ENCODE measurements around the gene ATXN1. TPM values are rescaled to one million over a fixed set of nuclear protein-coding genes. Genes with fewer than 3 reads are reported as not detected.

The ATXN1 gene
- total and polyA plus RNA-seq, 2 experiments from 2014 or later = 4.8 to 9.1 TPM

DNA sequence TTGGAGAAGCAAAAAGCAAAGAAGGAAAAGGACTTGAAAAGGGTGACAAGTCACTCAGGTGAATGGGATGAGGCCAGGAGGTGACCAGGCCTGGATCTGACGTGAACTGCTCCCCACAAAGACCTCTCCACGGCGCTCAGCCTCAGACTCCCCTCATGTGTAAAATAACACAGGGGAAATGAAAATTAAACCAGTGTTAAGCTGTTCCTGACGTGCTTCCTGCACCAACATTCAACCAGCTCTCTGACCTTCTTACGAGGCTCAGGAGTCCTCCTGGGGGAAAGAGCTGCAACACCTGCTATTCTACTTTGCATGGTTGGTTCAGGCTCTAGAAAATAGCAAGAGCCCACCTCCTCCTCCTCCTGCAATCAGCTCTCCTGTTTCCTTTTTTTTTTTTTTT, 256.7 kb downstream of the ATXN1 start:
- no peak overlapping the region for H3K4me2 ChIP-seq

More for the DNA sequence above, 256.7 kb downstream of the ATXN1 start:
- Histone ChIP-seq H3K27me3 (ENCODE audit: insufficient read depth) (no peaks in the 10 kb centered on the region), H3K4me1 (ENCODE audit: insufficient read depth) (no peaks in the 10 kb centered on the region), H3K9me2 (ENCODE audit: insufficient read depth) (no peaks in the 10 kb centered on the region), H4K20me1 (replicated peaks; ENCODE audit: insufficient read depth) (no peaks in the 10 kb centered on the region; the same call in 1 of the 2 replicates), H2AFZ (no peak overlapping the region), H3K4me3 (no peak overlapping the region), H3K36me3 (ENCODE audit: insufficient read depth) (no peaks in the 10 kb centered on the region), H3K27ac (ENCODE audit: low read depth) (no peak overlapping the region), H3F3A (replicated peaks; ENCODE audit: low read depth) (no peaks in the 10 kb centered on the region), H3K79me2 (replicated peaks; ENCODE audit: insufficient read depth) (no peaks in the 10 kb centered on the region)
- no peak for ATAC-seq
- H3K27me3 Mint-ChIP-seq (ENCODE audit: insufficient read depth, low read depth, poor library complexity) = peaks cover 6% of the 10 kb centered on the region
- DNase-seq (ENCODE audit: low spot score) = no peak
- H3K27ac Mint-ChIP-seq = peak overlapping the region; percentile 85; the same call in 1 of the 2 replicates
- no peak overlapping the region for H3K4me3 Mint-ChIP-seq
- peaks cover 6% of the 10 kb centered on the region for H3K4me1 Mint-ChIP-seq
- no peaks in the 10 kb centered on the region for H3K9me3 Mint-ChIP-seq
- no peak for TF ChIP-seq NANOG (IDR thresholded peaks at IDR 0.05; ENCODE audit: borderline replicate concordance)
- no peak for TF ChIP-seq EZH2phosphoT487 (IDR thresholded peaks at IDR 0.05; ENCODE audit: unreplicated experiment)
- TF ChIP-seq, protein P1, sequence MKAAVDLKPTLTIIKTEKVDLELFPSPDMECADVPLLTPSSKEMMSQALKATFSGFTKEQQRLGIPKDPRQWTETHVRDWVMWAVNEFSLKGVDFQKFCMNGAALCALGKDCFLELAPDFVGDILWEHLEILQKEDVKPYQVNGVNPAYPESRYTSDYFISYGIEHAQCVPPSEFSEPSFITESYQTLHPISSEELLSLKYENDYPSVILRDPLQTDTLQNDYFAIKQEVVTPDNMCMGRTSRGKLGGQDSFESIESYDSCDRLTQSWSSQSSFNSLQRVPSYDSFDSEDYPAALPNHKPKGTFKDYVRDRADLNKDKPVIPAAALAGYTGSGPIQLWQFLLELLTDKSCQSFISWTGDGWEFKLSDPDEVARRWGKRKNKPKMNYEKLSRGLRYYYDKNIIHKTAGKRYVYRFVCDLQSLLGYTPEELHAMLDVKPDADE (IDR thresholded peaks at IDR 0.05) = no peak
- no peak for TF ChIP-seq STAT1 (IDR thresholded peaks at IDR 0.05; ENCODE audit: unreplicated experiment)
- no peak for TF ChIP-seq EZH2 (IDR thresholded peaks at IDR 0.05; ENCODE audit: low read depth, unreplicated experiment)
- TF ChIP-seq, protein P2, sequence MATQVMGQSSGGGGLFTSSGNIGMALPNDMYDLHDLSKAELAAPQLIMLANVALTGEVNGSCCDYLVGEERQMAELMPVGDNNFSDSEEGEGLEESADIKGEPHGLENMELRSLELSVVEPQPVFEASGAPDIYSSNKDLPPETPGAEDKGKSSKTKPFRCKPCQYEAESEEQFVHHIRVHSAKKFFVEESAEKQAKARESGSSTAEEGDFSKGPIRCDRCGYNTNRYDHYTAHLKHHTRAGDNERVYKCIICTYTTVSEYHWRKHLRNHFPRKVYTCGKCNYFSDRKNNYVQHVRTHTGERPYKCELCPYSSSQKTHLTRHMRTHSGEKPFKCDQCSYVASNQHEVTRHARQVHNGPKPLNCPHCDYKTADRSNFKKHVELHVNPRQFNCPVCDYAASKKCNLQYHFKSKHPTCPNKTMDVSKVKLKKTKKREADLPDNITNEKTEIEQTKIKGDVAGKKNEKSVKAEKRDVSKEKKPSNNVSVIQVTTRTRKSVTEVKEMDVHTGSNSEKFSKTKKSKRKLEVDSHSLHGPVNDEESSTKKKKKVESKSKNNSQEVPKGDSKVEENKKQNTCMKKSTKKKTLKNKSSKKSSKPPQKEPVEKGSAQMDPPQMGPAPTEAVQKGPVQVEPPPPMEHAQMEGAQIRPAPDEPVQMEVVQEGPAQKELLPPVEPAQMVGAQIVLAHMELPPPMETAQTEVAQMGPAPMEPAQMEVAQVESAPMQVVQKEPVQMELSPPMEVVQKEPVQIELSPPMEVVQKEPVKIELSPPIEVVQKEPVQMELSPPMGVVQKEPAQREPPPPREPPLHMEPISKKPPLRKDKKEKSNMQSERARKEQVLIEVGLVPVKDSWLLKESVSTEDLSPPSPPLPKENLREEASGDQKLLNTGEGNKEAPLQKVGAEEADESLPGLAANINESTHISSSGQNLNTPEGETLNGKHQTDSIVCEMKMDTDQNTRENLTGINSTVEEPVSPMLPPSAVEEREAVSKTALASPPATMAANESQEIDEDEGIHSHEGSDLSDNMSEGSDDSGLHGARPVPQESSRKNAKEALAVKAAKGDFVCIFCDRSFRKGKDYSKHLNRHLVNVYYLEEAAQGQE (IDR thresholded peaks at IDR 0.05; ENCODE audit: unreplicated experiment) = no peak
- no peak for TF ChIP-seq ZNF331 (CRISPR knock-in tag; IDR thresholded peaks at IDR 0.05; ENCODE audit: low read depth)
- no peak for TF ChIP-seq ZNF114 (CRISPR knock-in tag; IDR thresholded peaks at IDR 0.05)
- TF ChIP-seq, protein P3, sequence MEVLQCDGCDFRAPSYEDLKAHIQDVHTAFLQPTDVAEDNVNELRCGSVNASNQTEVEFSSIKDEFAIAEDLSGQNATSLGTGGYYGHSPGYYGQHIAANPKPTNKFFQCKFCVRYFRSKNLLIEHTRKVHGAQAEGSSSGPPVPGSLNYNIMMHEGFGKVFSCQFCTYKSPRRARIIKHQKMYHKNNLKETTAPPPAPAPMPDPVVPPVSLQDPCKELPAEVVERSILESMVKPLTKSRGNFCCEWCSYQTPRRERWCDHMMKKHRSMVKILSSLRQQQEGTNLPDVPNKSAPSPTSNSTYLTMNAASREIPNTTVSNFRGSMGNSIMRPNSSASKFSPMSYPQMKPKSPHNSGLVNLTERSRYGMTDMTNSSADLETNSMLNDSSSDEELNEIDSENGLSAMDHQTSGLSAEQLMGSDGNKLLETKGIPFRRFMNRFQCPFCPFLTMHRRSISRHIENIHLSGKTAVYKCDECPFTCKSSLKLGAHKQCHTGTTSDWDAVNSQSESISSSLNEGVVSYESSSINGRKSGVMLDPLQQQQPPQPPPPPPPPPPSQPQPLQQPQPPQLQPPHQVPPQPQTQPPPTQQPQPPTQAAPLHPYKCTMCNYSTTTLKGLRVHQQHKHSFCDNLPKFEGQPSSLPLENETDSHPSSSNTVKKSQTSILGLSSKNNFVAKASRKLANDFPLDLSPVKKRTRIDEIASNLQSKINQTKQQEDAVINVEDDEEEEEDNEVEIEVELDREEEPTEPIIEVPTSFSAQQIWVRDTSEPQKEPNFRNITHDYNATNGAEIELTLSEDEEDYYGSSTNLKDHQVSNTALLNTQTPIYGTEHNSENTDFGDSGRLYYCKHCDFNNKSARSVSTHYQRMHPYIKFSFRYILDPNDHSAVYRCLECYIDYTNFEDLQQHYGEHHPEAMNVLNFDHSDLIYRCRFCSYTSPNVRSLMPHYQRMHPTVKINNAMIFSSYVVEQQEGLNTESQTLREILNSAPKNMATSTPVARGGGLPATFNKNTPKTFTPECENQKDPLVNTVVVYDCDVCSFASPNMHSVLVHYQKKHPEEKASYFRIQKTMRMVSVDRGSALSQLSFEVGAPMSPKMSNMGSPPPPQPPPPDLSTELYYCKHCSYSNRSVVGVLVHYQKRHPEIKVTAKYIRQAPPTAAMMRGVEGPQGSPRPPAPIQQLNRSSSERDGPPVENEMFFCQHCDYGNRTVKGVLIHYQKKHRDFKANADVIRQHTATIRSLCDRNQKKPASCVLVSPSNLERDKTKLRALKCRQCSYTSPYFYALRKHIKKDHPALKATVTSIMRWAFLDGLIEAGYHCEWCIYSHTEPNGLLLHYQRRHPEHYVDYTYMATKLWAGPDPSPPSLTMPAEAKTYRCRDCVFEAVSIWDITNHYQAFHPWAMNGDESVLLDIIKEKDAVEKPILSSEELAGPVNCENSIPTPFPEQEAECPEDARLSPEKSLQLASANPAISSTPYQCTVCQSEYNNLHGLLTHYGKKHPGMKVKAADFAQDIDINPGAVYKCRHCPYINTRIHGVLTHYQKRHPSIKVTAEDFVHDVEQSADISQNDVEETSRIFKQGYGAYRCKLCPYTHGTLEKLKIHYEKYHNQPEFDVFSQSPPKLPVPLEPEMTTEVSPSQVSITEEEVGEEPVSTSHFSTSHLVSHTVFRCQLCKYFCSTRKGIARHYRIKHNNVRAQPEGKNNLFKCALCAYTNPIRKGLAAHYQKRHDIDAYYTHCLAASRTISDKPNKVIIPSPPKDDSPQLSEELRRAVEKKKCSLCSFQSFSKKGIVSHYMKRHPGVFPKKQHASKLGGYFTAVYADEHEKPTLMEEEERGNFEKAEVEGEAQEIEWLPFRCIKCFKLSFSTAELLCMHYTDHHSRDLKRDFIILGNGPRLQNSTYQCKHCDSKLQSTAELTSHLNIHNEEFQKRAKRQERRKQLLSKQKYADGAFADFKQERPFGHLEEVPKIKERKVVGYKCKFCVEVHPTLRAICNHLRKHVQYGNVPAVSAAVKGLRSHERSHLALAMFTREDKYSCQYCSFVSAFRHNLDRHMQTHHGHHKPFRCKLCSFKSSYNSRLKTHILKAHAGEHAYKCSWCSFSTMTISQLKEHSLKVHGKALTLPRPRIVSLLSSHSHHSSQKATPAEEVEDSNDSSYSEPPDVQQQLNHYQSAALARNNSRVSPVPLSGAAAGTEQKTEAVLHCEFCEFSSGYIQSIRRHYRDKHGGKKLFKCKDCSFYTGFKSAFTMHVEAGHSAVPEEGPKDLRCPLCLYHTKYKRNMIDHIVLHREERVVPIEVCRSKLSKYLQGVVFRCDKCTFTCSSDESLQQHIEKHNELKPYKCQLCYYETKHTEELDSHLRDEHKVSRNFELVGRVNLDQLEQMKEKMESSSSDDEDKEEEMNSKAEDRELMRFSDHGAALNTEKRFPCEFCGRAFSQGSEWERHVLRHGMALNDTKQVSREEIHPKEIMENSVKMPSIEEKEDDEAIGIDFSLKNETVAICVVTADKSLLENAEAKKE (CRISPR knock-in tag; IDR thresholded peaks at IDR 0.05) = no peak
- TF ChIP-seq, protein P4, sequence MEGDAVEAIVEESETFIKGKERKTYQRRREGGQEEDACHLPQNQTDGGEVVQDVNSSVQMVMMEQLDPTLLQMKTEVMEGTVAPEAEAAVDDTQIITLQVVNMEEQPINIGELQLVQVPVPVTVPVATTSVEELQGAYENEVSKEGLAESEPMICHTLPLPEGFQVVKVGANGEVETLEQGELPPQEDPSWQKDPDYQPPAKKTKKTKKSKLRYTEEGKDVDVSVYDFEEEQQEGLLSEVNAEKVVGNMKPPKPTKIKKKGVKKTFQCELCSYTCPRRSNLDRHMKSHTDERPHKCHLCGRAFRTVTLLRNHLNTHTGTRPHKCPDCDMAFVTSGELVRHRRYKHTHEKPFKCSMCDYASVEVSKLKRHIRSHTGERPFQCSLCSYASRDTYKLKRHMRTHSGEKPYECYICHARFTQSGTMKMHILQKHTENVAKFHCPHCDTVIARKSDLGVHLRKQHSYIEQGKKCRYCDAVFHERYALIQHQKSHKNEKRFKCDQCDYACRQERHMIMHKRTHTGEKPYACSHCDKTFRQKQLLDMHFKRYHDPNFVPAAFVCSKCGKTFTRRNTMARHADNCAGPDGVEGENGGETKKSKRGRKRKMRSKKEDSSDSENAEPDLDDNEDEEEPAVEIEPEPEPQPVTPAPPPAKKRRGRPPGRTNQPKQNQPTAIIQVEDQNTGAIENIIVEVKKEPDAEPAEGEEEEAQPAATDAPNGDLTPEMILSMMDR (conservative IDR thresholded peaks at IDR 0.05; ENCODE audit: low read depth in 2 of 2) = no peak
- TF ChIP-seq CREB1 (CRISPR knock-in tag; IDR thresholded peaks at IDR 0.05; ENCODE audit: low read depth) = no peak
- TF ChIP-seq JUNB (IDR thresholded peaks at IDR 0.05; ENCODE audit: unreplicated experiment) = no peak
- no peak for TF ChIP-seq POLR2AphosphoS5 (IDR thresholded peaks at IDR 0.05; ENCODE audit: low read depth)
- H3K36me3 Mint-ChIP-seq (ENCODE audit: low read depth) = 0 out of 3 replicates have a peak, but pooled peaks cover under 1% of the 10 kb centered on the region

All from GM23338 (cell line).